H1 (cell line): ENCODE results near the gene CASK. TPM values are rescaled to one million over a fixed set of nuclear protein-coding genes. Genes with fewer than 3 reads are reported as not detected.

Experiments used
- CTCF ChIA-PET: fragments of 300-600 bp; sonication (Branson Sonifier 250); formaldehyde crosslinking; loops from one replicate; lab custom pipeline; 2021; ENCODE audit not compliant: partially characterized antibody; lab: Charles Lee
- POLR2A ChIA-PET: fragments of 300-600 bp; sonication (Branson Sonifier 250); formaldehyde crosslinking; loops from one replicate; lab custom pipeline; 2021; ENCODE audit warnings: inconsistent platforms; ENCODE audit not compliant: partially characterized antibody; lab: Charles Lee
- DNase-seq, 2 experiments: peaks; one replicate each; pipeline versions ENCODE4 v3.0.0 to v3.0.0-alpha.2; 2010 to 2022; ENCODE audit warnings: low spot score in 2 of 2, low read depth in 1 of 2, mixed read lengths in 1 of 2
- FAIRE-seq: peaks from 2 replicates; lab custom pipeline; 2011; peaks lifted over from hg19 to GRCh38; lab: Jason Lieb, UNC
- H2AFZ ChIP-seq: 2 replicates; pipeline ENCODE4 v1.8.1; 2012; ENCODE audit warnings: low read length, inconsistent platforms
- H2AK5ac ChIP-seq: 2 replicates; pipeline ENCODE4 v1.6.1; 2013; ENCODE audit warnings: low read depth, low read length
- H2BK120ac ChIP-seq: replicated peaks from 2 replicates; pipeline ENCODE3; 2013; ENCODE audit warnings: low read depth, low read length, inconsistent platforms
- H2BK12ac ChIP-seq: 2 replicates; pipeline ENCODE4 v1.6.1; 2013; ENCODE audit warnings: low read depth, low read length
- H2BK15ac ChIP-seq: 2 replicates; pipeline ENCODE4 v1.6.1; 2013; ENCODE audit warnings: low read length
- H2BK20ac ChIP-seq: 2 replicates; pipeline ENCODE4 v1.6.1; 2013; ENCODE audit warnings: low read length
- H2BK5ac ChIP-seq: 2 replicates; pipeline ENCODE4 v1.6.1; 2013; ENCODE audit warnings: low read depth, low read length
- H3K14ac ChIP-seq: 2 replicates; pipeline ENCODE4 v1.6.1; 2013; ENCODE audit warnings: inconsistent platforms; ENCODE audit not compliant: insufficient read length
- H3K18ac ChIP-seq: 2 replicates; pipeline ENCODE4 v1.6.1; 2013; ENCODE audit warnings: low read length; ENCODE audit errors: extremely low read depth
- H3K23ac ChIP-seq: 2 replicates; pipeline ENCODE4 v1.6.1; 2013; ENCODE audit warnings: inconsistent platforms; ENCODE audit not compliant: insufficient read length
- H3K23me2 ChIP-seq: 2 replicates; pipeline ENCODE4 v1.6.1; 2013; ENCODE audit warnings: low read depth, low read length
- H3K27ac ChIP-seq: 2 replicates; pipeline ENCODE4 v1.6.1; 2011; ENCODE audit warnings: low read depth, low read length, inconsistent platforms
- H3K27me3 ChIP-seq, 4 experiments: replicated peaks in 1 of 4; 1 replicate in 1 of 4; 2 replicates in 3 of 4; pipeline versions ENCODE4 v1.6.1 to v1.8.1; 2011 to 2013; ENCODE audit warnings: low read length in 3 of 4, mild to moderate bottlenecking in 3 of 4, inconsistent platforms in 2 of 4, mixed read lengths in 2 of 4, moderate library complexity in 1 of 4; ENCODE audit not compliant: control insufficient read depth in 3 of 4, insufficient read depth in 3 of 4; ENCODE audit errors: extremely low read depth in 1 of 4
- H3K36me3 ChIP-seq, 4 experiments: 2 replicates each; pipeline versions ENCODE4 v1.6.1 to v1.8.1; 2011 to 2013; ENCODE audit warnings: mild to moderate bottlenecking in 4 of 4, low read length in 3 of 4, moderate library complexity in 2 of 4, control low read depth in 1 of 4, inconsistent platforms in 1 of 4; ENCODE audit not compliant: insufficient read depth in 4 of 4, control insufficient read depth in 2 of 4
- H3K4ac ChIP-seq: replicated peaks from 2 replicates; pipeline ENCODE3; 2013; ENCODE audit warnings: low read length, low read depth, mixed read lengths, inconsistent platforms; ENCODE audit not compliant: insufficient read length
- H3K4me1 ChIP-seq, 4 experiments: replicated peaks in 1 of 4; 1 replicate in 1 of 4; 2 replicates in 3 of 4; pipeline versions ENCODE4 v1.6.1 to v1.8.1; 2011 to 2013; ENCODE audit warnings: low read length in 3 of 4, inconsistent platforms in 2 of 4, mixed read lengths in 1 of 4; ENCODE audit not compliant: insufficient read depth in 4 of 4, control insufficient read depth in 3 of 4
- H3K4me2 ChIP-seq, 2 experiments: 2 replicates each; pipeline versions ENCODE4 v1.6.1 to v1.8.1; 2011 to 2013; ENCODE audit warnings: low read depth in 2 of 2, low read length in 2 of 2, control low read depth in 1 of 2, inconsistent platforms in 1 of 2, mild to moderate bottlenecking in 1 of 2; ENCODE audit not compliant: insufficient read depth in 1 of 2
- H3K4me3 ChIP-seq, 4 experiments: fragments of 200-600, 300-600 bp in 1 of 4; sonication (generic), shearing (Covaris generic), sonication (Bioruptor Twin) in 1 of 4; 2 replicates each; pipeline versions ENCODE4 v1.5.1 to v1.8.1; 2011 to 2016; ENCODE audit warnings: low read length in 4 of 4, low read depth in 3 of 4, control low read depth in 2 of 4, inconsistent platforms in 2 of 4, mild to moderate bottlenecking in 2 of 4, mixed read lengths in 1 of 4, moderate library complexity in 1 of 4; ENCODE audit not compliant: insufficient read depth in 2 of 4; ENCODE audit errors: extremely low read depth in 1 of 4
- H3K56ac ChIP-seq: replicated peaks from 2 replicates; pipeline ENCODE3; 2013; ENCODE audit warnings: low read depth, mild to moderate bottlenecking, mixed read lengths, low read length, inconsistent platforms; ENCODE audit not compliant: insufficient read length
- H3K79me1 ChIP-seq: 2 replicates; pipeline ENCODE4 v1.6.1; 2013; ENCODE audit warnings: low read depth, low read length, control low read depth
- H3K79me2 ChIP-seq, 2 experiments: 2 replicates each; pipeline versions ENCODE4 v1.6.1 to v1.8.1; 2012 to 2013; ENCODE audit warnings: low read length in 2 of 2, mild to moderate bottlenecking in 2 of 2, inconsistent platforms in 1 of 2; ENCODE audit not compliant: insufficient read depth in 2 of 2, control insufficient read depth in 1 of 2
- H3K9ac ChIP-seq, 4 experiments: replicated peaks in 1 of 4; 1 replicate in 1 of 4; 2 replicates in 3 of 4; pipeline versions ENCODE4 v1.6.1 to v1.8.1; 2011 to 2013; ENCODE audit warnings: low read depth in 3 of 4, low read length in 3 of 4, control low read depth in 2 of 4, mild to moderate bottlenecking in 2 of 4, moderate library complexity in 2 of 4, inconsistent platforms in 1 of 4; ENCODE audit errors: extremely low read depth in 1 of 4
- H3K9me3 ChIP-seq, 2 experiments: 2 replicates each; pipeline versions ENCODE4 v1.6.1 to v1.8.1; 2012 to 2013; ENCODE audit warnings: mild to moderate bottlenecking in 2 of 2, moderate library complexity in 2 of 2, control low read depth in 1 of 2, inconsistent platforms in 1 of 2, low read depth in 1 of 2, low read length in 1 of 2, mixed read lengths in 1 of 2; ENCODE audit not compliant: insufficient read depth in 2 of 2
- H4K20me1 ChIP-seq, 2 experiments: replicated peaks in 1 of 2; 2 replicates each; pipeline versions ENCODE3 to v1.8.1; 2011 to 2013; ENCODE audit warnings: inconsistent platforms in 2 of 2, low read length in 2 of 2, mild to moderate bottlenecking in 1 of 2; ENCODE audit not compliant: insufficient read depth in 2 of 2, control insufficient read depth in 1 of 2
- H4K5ac ChIP-seq: 2 replicates; pipeline ENCODE4 v1.6.1; 2013; ENCODE audit warnings: low read length, low read depth, mixed read lengths, inconsistent platforms; ENCODE audit not compliant: insufficient read length
- H4K8ac ChIP-seq: 2 replicates; pipeline ENCODE4 v1.8.0; 2013; ENCODE audit warnings: mild to moderate bottlenecking, moderate library complexity, low read length, inconsistent platforms; ENCODE audit not compliant: insufficient read depth; ENCODE audit errors: extremely low read depth
- H4K91ac ChIP-seq: replicated peaks from 2 replicates; pipeline ENCODE3; 2013; ENCODE audit warnings: low read length, mixed read lengths, inconsistent platforms; ENCODE audit not compliant: insufficient read length
- CBX8 ChIP-seq: fragments of 300-800, 300-1000 bp; sonication (generic); IDR thresholded peaks from 2 replicates; pipeline ENCODE4 v1.7.1; 2016; ENCODE audit warnings: low read depth, low read length, borderline replicate concordance
- CTCF ChIP-seq, 3 experiments: IDR thresholded peaks; 1 replicate in 2 of 3; 2 replicates in 1 of 3; pipeline versions ENCODE4 v1.5.1 to v1.6.1; 2011; ENCODE audit warnings: low read length in 3 of 3, mild to moderate bottlenecking in 3 of 3, inconsistent platforms in 2 of 3, low read depth in 1 of 3, moderate library complexity in 1 of 3; ENCODE audit not compliant: insufficient read depth in 1 of 3; ENCODE audit errors: control extremely low read depth in 1 of 3
- GABPA ChIP-seq: IDR thresholded peaks from 2 replicates; pipeline ENCODE4 v1.6.1; 2011; ENCODE audit warnings: mild to moderate bottlenecking, low read length, moderate library complexity, borderline replicate concordance; ENCODE audit not compliant: insufficient read depth
- HDAC2 ChIP-seq, 2 experiments: fragments of 300-600 bp in 1 of 2; sonication (generic) in 1 of 2; IDR thresholded peaks; 2 replicates each; pipeline ENCODE4 v1.6.1; 2011 to 2012; ENCODE audit warnings: low read depth in 2 of 2, low read length in 2 of 2, mild to moderate bottlenecking in 2 of 2, moderate library complexity in 2 of 2, borderline replicate concordance in 1 of 2, inconsistent platforms in 1 of 2
- HDAC6 ChIP-seq: IDR thresholded peaks from one replicate; pipeline ENCODE4 v1.7.1; 2012; ENCODE audit warnings: low read depth, mild to moderate bottlenecking, inconsistent platforms, low read length, moderate library complexity
- KDM1A ChIP-seq: fragments of 200-600, 300-600 bp; sonication (generic); IDR thresholded peaks from 2 replicates; pipeline ENCODE4 v1.7.1; 2016; ENCODE audit warnings: mild to moderate bottlenecking, low read length, borderline replicate concordance
- NANOG ChIP-seq: IDR thresholded peaks from 2 replicates; pipeline ENCODE4 v1.6.1; 2011; ENCODE audit warnings: low read length, low read depth, mild to moderate bottlenecking, inconsistent platforms; ENCODE audit not compliant: insufficient read depth, poor library complexity, severe bottlenecking
- SAP30 ChIP-seq: fragments of 300-600 bp; sonication (generic); IDR thresholded peaks from 2 replicates; pipeline ENCODE4 v1.7.1; 2012; ENCODE audit warnings: low read length, moderate library complexity, mild to moderate bottlenecking, inconsistent platforms; ENCODE audit not compliant: insufficient read depth, insufficient replicate concordance
- WGBS, 2 experiments: shearing (Covaris generic) in 1 of 2; methylation state at CpG; one replicate each; pipeline versions ENCODE4 v1.1.6 to v1.1.7; 2013 to 2015; ENCODE audit warnings: low lambda C conversion rate in 2 of 2, mixed read lengths in 2 of 2, inconsistent platforms in 1 of 2, low coverage in 1 of 2, missing lambda C conversion rate in 1 of 2; ENCODE audit not compliant: insufficient replicate concordance in 2 of 2, insufficient coverage in 1 of 2, insufficient read length in 1 of 2; ENCODE audit errors: extremely low coverage in 1 of 2, missing lambda C conversion rate in 1 of 2; 5-methylcytosine and 5-hydroxymethylcytosine counted together
- polyA plus RNA-seq, 7 experiments: library from polyadenylated mRNA; depleted of rRNA in 3 of 7; stranded (reverse) in 5 of 7; unstranded in 2 of 7; fragments of >200 nt in 5 of 7; fragments of 200-250 nt in 2 of 7; gene quantifications; 1 replicate in 5 of 7; 2 replicates in 1 of 7; 4 replicates in 1 of 7; pipeline versions ENCODE4 v1.2.1 to v1.2.3, GENCODE V29; 2011 to 2013; ENCODE audit warnings: missing spikeins in 2 of 7, mixed read lengths in 2 of 7
- total RNA-seq: library from RNA; stranded (reverse); fragmentation: NEBNext Ultra II Directional; extraction: Animal tissue kit (Norgen Biotek cat#: 25700); gene quantifications from 2 replicates; pipeline ENCODE4 v1.2.1, GENCODE V29; 2021

Gene CASK
- total and polyA plus RNA-seq, 2 of the 8 experiments (the other 6 are each of a cell fraction or from before 2014, with no cell fraction given) = 21.6 to 55.1 TPM

- no peak overlapping the region for H2AK5ac ChIP-seq
- no peak overlapping the region for H4K91ac ChIP-seq
- H2BK12ac ChIP-seq = no peak overlapping the region
- no peaks in the 10 kb centered on the region for H3K9me3 ChIP-seq
- no peak overlapping the region for H3K56ac ChIP-seq
- no peak overlapping the region for H3K27ac ChIP-seq
- peaks cover 0 to 51% of the 10 kb centered on the region in 2 experiments; a peak in 2 of 4 replicates for H3K79me2 ChIP-seq
- H2AFZ ChIP-seq = no peak overlapping the region
- no peak overlapping the region for H3K4me3 ChIP-seq
- no peak overlapping the region for H3K18ac ChIP-seq
- H3K79me1 ChIP-seq = no peaks in the 10 kb centered on the region
- no peaks in the 10 kb centered on the region for H4K20me1 ChIP-seq
- no peak overlapping the region for H2BK120ac ChIP-seq
- 94% methylated on average over 2 of the region's 2 CpGs; no CpG with 5 or more reads in 1 of the 2 experiments for WGBS, 2 experiments
- no peak overlapping the region for H2BK20ac ChIP-seq
- POLR2A ChIA-PET = no interaction called here
- CTCF ChIA-PET = no interaction called here
- H3K23ac ChIP-seq = no peak overlapping the region
- H2BK15ac ChIP-seq = no peak overlapping the region
- FAIRE-seq = no peak
- no peaks in the 10 kb centered on the region for H3K36me3 ChIP-seq
- H3K23me2 ChIP-seq = no peaks in the 10 kb centered on the region
- no peak overlapping the region for H3K14ac ChIP-seq
- H3K9ac ChIP-seq = no peak overlapping the region
- no peak overlapping the region for H2BK5ac ChIP-seq
- no peak for DNase-seq
- H3K4ac ChIP-seq = no peak overlapping the region
- H4K8ac ChIP-seq = no peak overlapping the region
- H3K4me2 ChIP-seq = no peak overlapping the region
- H3K27me3 ChIP-seq = no peaks in the 10 kb centered on the region
- no peak overlapping the region for H4K5ac ChIP-seq
- H3K4me1 ChIP-seq = 0 out of 7 replicates have a peak, but pooled peaks cover 0 to 3% (median 0%) of the 10 kb centered on the region in 4 experiments
- TF ChIP-seq NANOG = no peak
- TF ChIP-seq GABPA = no peak
- TF ChIP-seq CBX8 = no peak
- TF ChIP-seq CTCF (IDR thresholded peaks at IDR 0.05; ENCODE audit: control extremely low read depth in 1 of 3, insufficient read depth in 1 of 3, low read depth in 1 of 3, low read length in 3 of 3) = no peak
- no peak for TF ChIP-seq HDAC2 (IDR thresholded peaks at IDR 0.05; ENCODE audit: borderline replicate concordance in 1 of 2, low read depth in 2 of 2, low read length in 2 of 2)
- TF ChIP-seq KDM1A = no peak
- TF ChIP-seq HDAC6 = no peak
- no peak for TF ChIP-seq SAP30
Observed at GRCh38 chrX:41877167-41877566, 46.2 kb downstream of the CASK start.
